Measurements from ENCODE around the gene SLC39A5. TPM values are rescaled to one million over a fixed set of nuclear protein-coding genes. Genes with fewer than 3 reads are reported as not detected.

SLC39A5 gene
- total and polyA plus RNA-seq, 2 experiments from 2014 or later, result 167 to 179 TPM

DNA sequence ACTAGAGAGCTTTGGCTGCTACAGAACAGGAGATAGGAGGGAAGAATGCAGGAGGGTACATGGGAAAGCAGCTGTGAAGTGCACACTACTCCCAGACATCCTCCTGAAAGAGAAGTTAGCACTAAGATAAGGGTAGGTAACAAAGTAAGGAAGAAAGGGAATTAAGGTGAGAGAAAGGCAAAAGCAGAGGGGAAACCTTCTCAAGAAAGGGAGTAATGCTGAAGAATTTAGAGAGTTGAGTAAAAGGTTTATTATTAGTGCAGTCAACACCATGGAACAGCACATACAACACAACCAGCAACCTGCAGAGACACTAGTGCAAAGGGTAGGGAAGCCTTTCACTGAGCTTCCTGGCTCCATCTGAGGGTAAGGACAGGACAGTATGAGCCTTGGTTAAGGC lies 25.6 kb upstream of the SLC39A5 start:
- H2AFZ ChIP-seq, result no peak overlapping the region
- no peak overlapping the region for H3K27ac ChIP-seq
- H3K79me2 ChIP-seq, result no peaks in the 10 kb centered on the region
- no peaks in the 10 kb centered on the region for H3K9me2 ChIP-seq (replicated peaks; ENCODE audit: insufficient read depth)
- H3K4me3 ChIP-seq, result no peak overlapping the region
- H3K27me3 ChIP-seq, result no peaks in the 10 kb centered on the region
- H4K20me1 ChIP-seq (ENCODE audit: insufficient read depth, poor library complexity, severe bottlenecking), result no peaks in the 10 kb centered on the region
- H3K36me3 ChIP-seq (replicated peaks; ENCODE audit: insufficient read depth, low read depth), result no peaks in the 10 kb centered on the region
- no peak overlapping the region for H3K4me2 ChIP-seq
- TF ChIP-seq, protein P1, sequence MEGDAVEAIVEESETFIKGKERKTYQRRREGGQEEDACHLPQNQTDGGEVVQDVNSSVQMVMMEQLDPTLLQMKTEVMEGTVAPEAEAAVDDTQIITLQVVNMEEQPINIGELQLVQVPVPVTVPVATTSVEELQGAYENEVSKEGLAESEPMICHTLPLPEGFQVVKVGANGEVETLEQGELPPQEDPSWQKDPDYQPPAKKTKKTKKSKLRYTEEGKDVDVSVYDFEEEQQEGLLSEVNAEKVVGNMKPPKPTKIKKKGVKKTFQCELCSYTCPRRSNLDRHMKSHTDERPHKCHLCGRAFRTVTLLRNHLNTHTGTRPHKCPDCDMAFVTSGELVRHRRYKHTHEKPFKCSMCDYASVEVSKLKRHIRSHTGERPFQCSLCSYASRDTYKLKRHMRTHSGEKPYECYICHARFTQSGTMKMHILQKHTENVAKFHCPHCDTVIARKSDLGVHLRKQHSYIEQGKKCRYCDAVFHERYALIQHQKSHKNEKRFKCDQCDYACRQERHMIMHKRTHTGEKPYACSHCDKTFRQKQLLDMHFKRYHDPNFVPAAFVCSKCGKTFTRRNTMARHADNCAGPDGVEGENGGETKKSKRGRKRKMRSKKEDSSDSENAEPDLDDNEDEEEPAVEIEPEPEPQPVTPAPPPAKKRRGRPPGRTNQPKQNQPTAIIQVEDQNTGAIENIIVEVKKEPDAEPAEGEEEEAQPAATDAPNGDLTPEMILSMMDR (IDR thresholded peaks at IDR 0.05; ENCODE audit: poor library complexity), result no peak
- TF ChIP-seq EZH2phosphoT487 (IDR thresholded peaks at IDR 0.05; ENCODE audit: low read depth, severe bottlenecking, unreplicated experiment) (no peak), EZH2 (IDR thresholded peaks at IDR 0.05; ENCODE audit: borderline replicate concordance) (no peak)
- no peaks in the 10 kb centered on the region for H3K4me1 ChIP-seq (ENCODE audit: insufficient read depth)
- H3K9me3 ChIP-seq (ENCODE audit: low read depth), result no peaks in the 10 kb centered on the region
- no peak for DNase-seq (ENCODE audit: low spot score)

DNA sequence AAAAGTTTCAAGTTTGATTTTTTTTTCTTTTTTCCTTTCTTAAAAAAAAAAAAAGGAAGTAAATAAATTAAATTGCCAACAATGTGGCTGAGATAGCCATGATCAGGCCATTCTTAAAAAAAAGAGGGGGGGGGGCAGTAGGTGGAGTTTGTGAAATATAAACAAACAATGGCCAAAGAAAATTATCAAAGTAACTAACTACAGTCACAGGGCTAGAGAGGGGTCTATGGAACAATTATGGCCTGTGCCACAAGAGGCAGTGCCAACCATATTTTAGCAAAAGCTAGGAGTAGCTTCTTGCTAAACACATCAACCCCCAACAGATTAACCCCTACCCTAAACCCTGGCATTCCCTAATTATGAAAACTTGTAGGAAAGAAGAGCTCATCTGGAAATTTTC lies 24.4 kb upstream of the SLC39A5 start:
- H3K4me3 ChIP-seq, result no peak overlapping the region
- no peak for DNase-seq (ENCODE audit: low spot score)

DNA sequence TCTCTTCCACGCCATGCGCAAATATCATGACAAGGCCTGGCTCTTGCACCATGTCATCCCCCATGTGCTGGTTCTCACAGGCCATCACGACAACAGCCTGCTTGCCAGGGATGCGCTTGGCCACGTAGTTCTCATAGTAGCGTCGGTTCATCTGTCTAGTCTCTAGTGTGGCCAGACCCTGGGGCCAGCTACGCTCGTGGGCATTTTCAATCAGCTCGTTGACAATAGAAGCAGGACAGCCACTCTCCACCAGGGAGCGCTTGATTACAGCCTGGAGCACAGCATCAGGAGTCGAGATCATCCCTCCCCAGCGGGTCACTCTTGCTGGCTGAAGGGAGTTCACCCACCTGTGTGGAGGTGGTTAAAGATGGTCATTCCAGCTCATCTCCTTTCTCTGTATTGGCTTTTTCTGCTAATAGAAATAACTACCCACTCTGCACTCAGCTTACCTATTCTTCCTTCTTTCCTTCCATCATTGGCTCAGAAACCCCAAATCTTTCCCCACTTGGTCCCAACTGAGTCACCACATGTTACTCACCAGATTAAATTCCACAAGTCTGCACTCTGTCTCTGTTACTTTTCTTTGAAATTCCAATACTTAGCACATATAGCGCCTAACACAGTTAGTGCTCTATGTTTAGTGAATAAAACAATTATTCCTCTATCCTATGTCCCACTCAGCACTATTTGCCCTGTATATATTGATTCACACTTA lies 23.2 kb upstream of the SLC39A5 start:
- Histone ChIP-seq H3K4me3 (no peak overlapping the region), H3K4me2 (no peak overlapping the region), H3K79me2 (no peaks in the 10 kb centered on the region), H3K36me3 (replicated peaks; ENCODE audit: insufficient read depth, low read depth) (peaks cover 4% of the 10 kb centered on the region), H3K4me1 (ENCODE audit: insufficient read depth) (no peaks in the 10 kb centered on the region), H4K20me1 (ENCODE audit: insufficient read depth, poor library complexity, severe bottlenecking) (no peaks in the 10 kb centered on the region), H3K27ac (no peak overlapping the region), H3K9me3 (ENCODE audit: low read depth) (no peaks in the 10 kb centered on the region), H2AFZ (no peak overlapping the region), H3K9me2 (replicated peaks; ENCODE audit: insufficient read depth) (no peaks in the 10 kb centered on the region), H3K27me3 (no peaks in the 10 kb centered on the region)
- 65% methylated on average over 14 of the region's 14 CpGs for WGBS (ENCODE audit: low lambda C conversion rate, missing lambda C conversion rate)
- TF ChIP-seq EZH2 (IDR thresholded peaks at IDR 0.05; ENCODE audit: borderline replicate concordance), result no peak
- TF ChIP-seq, protein P1 (IDR thresholded peaks at IDR 0.05; ENCODE audit: poor library complexity), result peak; percentile 53
- DNase-seq (ENCODE audit: low spot score), result peak; percentile 68

More for the DNA sequence above, 24.4 kb upstream of the SLC39A5 start:
- no peaks in the 10 kb centered on the region for H4K20me1 ChIP-seq (ENCODE audit: insufficient read depth, poor library complexity, severe bottlenecking)
- H3K27ac ChIP-seq, result no peak overlapping the region
- TF ChIP-seq EZH2phosphoT487 (IDR thresholded peaks at IDR 0.05; ENCODE audit: low read depth, severe bottlenecking, unreplicated experiment), result no peak
- TF ChIP-seq EZH2 (IDR thresholded peaks at IDR 0.05; ENCODE audit: borderline replicate concordance), result no peak
- TF ChIP-seq, protein P1 (IDR thresholded peaks at IDR 0.05; ENCODE audit: poor library complexity), result peak; percentile 13
- peaks cover 4% of the 10 kb centered on the region for H3K36me3 ChIP-seq (replicated peaks; ENCODE audit: insufficient read depth, low read depth)
- H3K4me1 ChIP-seq (ENCODE audit: insufficient read depth), result no peaks in the 10 kb centered on the region
- H2AFZ ChIP-seq, result no peak overlapping the region
- H3K9me3 ChIP-seq (ENCODE audit: low read depth), result no peaks in the 10 kb centered on the region
- H3K9me2 ChIP-seq (replicated peaks; ENCODE audit: insufficient read depth), result no peaks in the 10 kb centered on the region
- H3K4me2 ChIP-seq, result no peak overlapping the region
- H3K27me3 ChIP-seq, result no peaks in the 10 kb centered on the region
- no peaks in the 10 kb centered on the region for H3K79me2 ChIP-seq
